B cell (primary cell): ENCODE results near the gene YPEL3. TPM values are rescaled to one million over a fixed set of nuclear protein-coding genes. Genes with fewer than 3 reads are reported as not detected.
A peak's percentile ranks its signal among the peaks of the same experiment; 100 is the strongest.

Experiments used
- ATAC-seq: fragments of 200-7000 bp; cut with Tn5 transposase; one replicate; pipeline ENCODE4 v1.10.0; 2021; ENCODE audit warnings: low read depth, mild to moderate bottlenecking, moderate number of reproducible peaks, moderate library complexity
- CTCF ChIA-PET: fragments of 350-600 bp; sonication (Branson Sonifier 250); formaldehyde crosslinking; loops from one replicate; lab custom pipeline; 2021; ENCODE audit warnings: antibody characterized with exemption, inconsistent platforms; lab: Charles Lee
- POLR2A ChIA-PET: fragments of 350-600 bp; sonication (Branson Sonifier 250); formaldehyde crosslinking; loops from one replicate; lab custom pipeline; 2021; ENCODE audit warnings: antibody characterized with exemption; lab: Charles Lee
- DNase-seq: peaks from one replicate; pipeline ENCODE4 v3.0.0; 2013
- H2AFZ ChIP-seq: 2 replicates; pipeline ENCODE4 v1.6.1; 2012; ENCODE audit warnings: mild to moderate bottlenecking, low read depth, low read length; ENCODE audit not compliant: insufficient read depth, poor library complexity, severe bottlenecking
- H3K27ac ChIP-seq, 2 donors: 1 replicate in 1 of 2; 2 replicates in 1 of 2; pipeline ENCODE4 v1.5.1; 2012 to 2013; ENCODE audit warnings: low read length in 2 of 2, mild to moderate bottlenecking in 2 of 2, moderate library complexity in 1 of 2
- H3K27me3 ChIP-seq, 4 experiments: fragments of 200-600 bp in 1 of 4; sonication (generic) in 1 of 4; replicated peaks in 1 of 4; 1 replicate in 2 of 4; 2 replicates in 2 of 4; pipeline versions ENCODE4 v1.6.1 to v1.7.0; 2013 to 2016; ENCODE audit warnings: low read length in 3 of 4, mild to moderate bottlenecking in 2 of 4, mixed read lengths in 1 of 4, moderate library complexity in 1 of 4; ENCODE audit not compliant: insufficient read depth in 4 of 4, control insufficient read depth in 3 of 4; ENCODE audit errors: control extremely low read depth in 1 of 4
- H3K36me3 ChIP-seq, 2 experiments: replicated peaks in 1 of 2; 1 replicate in 1 of 2; 2 replicates in 1 of 2; pipeline versions ENCODE4 v1.6.1 to v1.7.1; 2013; ENCODE audit warnings: low read length in 1 of 2; ENCODE audit not compliant: insufficient read depth in 2 of 2, control insufficient read depth in 1 of 2; ENCODE audit errors: control extremely low read depth in 1 of 2, extremely low read depth in 1 of 2
- H3K4me1 ChIP-seq, 2 donors: fragments of 200-600 bp in 1 of 2; sonication (generic) in 1 of 2; 1 replicate in 1 of 2; 2 replicates in 1 of 2; pipeline versions ENCODE4 v1.5.1 to v1.6.1; 2013 to 2017; ENCODE audit warnings: low read length in 2 of 2; ENCODE audit not compliant: control insufficient read depth in 2 of 2, insufficient read depth in 2 of 2
- H3K4me2 ChIP-seq: replicated peaks from 2 replicates; pipeline ENCODE3; 2012; ENCODE audit warnings: mild to moderate bottlenecking, low read depth, low read length; ENCODE audit not compliant: poor library complexity, severe bottlenecking
- H3K4me3 ChIP-seq, 5 experiments: fragments of 200-600 bp in 1 of 5; sonication (generic) in 1 of 5; 1 replicate in 3 of 5; 2 replicates in 2 of 5; pipeline versions ENCODE4 v1.5.1 to v1.7.0; 2011 to 2016; ENCODE audit warnings: low read length in 4 of 5, mild to moderate bottlenecking in 4 of 5, low read depth in 2 of 5, control low read depth in 1 of 5, moderate library complexity in 1 of 5; ENCODE audit not compliant: insufficient read depth in 1 of 5; ENCODE audit errors: control extremely low read depth in 1 of 5, extremely low read depth in 1 of 5
- H3K79me2 ChIP-seq: fragments of 200-600 bp; sonication (generic); one replicate; pipeline ENCODE4 v1.6.0; 2016; ENCODE audit warnings: low read length; ENCODE audit not compliant: control insufficient read depth, insufficient read depth
- H3K9ac ChIP-seq: fragments of 200-600 bp; sonication (generic); 2 replicates; pipeline ENCODE4 v1.6.1; 2017; ENCODE audit warnings: mild to moderate bottlenecking, low read length, moderate library complexity
- H3K9me3 ChIP-seq, 3 donors: one replicate each; pipeline versions ENCODE4 v1.6.1 to v1.7.1; 2013; ENCODE audit warnings: low read length in 2 of 3; ENCODE audit not compliant: control insufficient read depth in 2 of 3, insufficient read depth in 1 of 3; ENCODE audit errors: control extremely low read depth in 1 of 3
- H4K20me1 ChIP-seq: 2 replicates; pipeline ENCODE4 v1.6.0; 2012; ENCODE audit warnings: mild to moderate bottlenecking, low read length; ENCODE audit not compliant: insufficient read depth, control insufficient read depth, poor library complexity, severe bottlenecking
- H3K27ac Mint-ChIP-seq: one replicate; pipeline ENCODE4 v1.8.0; 2021; ENCODE audit warnings: mixed read lengths
- H3K27me3 Mint-ChIP-seq: one replicate; pipeline ENCODE4 v1.8.0; 2021; ENCODE audit warnings: mixed read lengths
- H3K4me1 Mint-ChIP-seq: one replicate; pipeline ENCODE4 v1.8.0; 2021; ENCODE audit warnings: mixed read lengths
- H3K4me3 Mint-ChIP-seq: one replicate; pipeline ENCODE4 v1.8.0; 2021; ENCODE audit warnings: mixed read lengths
- H3K9me3 Mint-ChIP-seq: one replicate; pipeline ENCODE4 v1.8.0; 2022; ENCODE audit warnings: mixed read lengths; ENCODE audit not compliant: insufficient read depth
- EZH2 ChIP-seq: IDR thresholded peaks from 2 replicates; pipeline ENCODE4 v1.6.1; 2012; ENCODE audit warnings: borderline replicate concordance, low read depth, mild to moderate bottlenecking, moderate library complexity, low read length; ENCODE audit not compliant: insufficient read depth, poor library complexity, severe bottlenecking
- WGBS: methylation state at CpG from one replicate; pipeline ENCODE4 v1.1.5; 2013; ENCODE audit warnings: missing lambda C conversion rate; ENCODE audit not compliant: insufficient coverage; 5-methylcytosine and 5-hydroxymethylcytosine counted together
- intact Hi-C: fragments of 100-400 bp; cut with micrococcal nuclease; formaldehyde crosslinking; loops from one replicate; pipeline ENCODE4 v1.10.0; 2022
- polyA plus RNA-seq: library from polyadenylated mRNA; depleted of rRNA; stranded (reverse); fragments of >200 nt; gene quantifications from 2 replicates; pipeline ENCODE4 v1.2.3, GENCODE V29; 2012
- total RNA-seq, 2 donors: library from RNA; stranded (reverse); fragments of 120-200 nt in 1 of 2; gene quantifications; 1 replicate in 1 of 2; 2 replicates in 1 of 2; pipeline versions ENCODE4 v1.2.3 to v1.2.4, GENCODE V29; 2013 to 2022
- TF ChIP-seq, protein P1 (sequence below): fragments of 200-600 bp; IDR thresholded peaks from one replicate; pipeline ENCODE4 v1.8.0; 2022; ENCODE audit warnings: antibody characterized with exemption, mild to moderate bottlenecking

The YPEL3 gene
- total and polyA plus RNA-seq, 2 donors (not counting 1 experiment from before 2014, with no cell fraction given) = 314 to 414 TPM

DNA sequence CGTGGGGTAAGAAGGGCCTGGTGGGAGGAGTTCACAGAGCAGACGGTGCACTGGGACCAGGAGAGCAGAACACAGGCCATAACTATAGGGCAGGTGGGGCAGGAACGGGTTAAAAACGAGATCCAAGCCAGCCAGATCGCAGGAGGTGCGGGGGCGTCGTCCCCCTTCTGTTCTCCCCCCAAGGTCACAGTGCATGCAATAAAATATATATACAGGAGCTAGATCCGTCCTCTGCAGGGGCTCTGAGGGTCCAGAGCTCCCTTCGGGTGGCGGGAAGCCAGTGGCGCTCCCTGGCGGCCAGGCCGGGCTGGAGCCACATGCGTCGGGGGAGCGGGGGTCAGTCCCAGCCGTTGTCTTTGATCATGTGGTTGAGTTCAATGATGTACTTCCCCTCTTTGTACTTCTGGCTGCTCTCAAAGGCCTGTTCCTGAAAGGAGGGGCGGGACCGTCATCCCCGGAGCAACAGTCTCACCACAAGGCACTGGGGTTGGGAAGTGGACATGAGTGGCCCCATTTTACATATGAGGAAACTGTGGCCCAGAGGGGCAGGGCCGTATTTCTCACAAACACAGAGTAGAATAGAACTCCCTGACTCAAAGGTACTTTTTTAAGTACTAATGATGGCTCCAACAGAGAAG is 3.5 kb downstream of the YPEL3 start:
- Histone ChIP-seq H3K79me2 (peaks cover 21% of the 10 kb centered on the region), H3K4me3 (peak overlapping the region; percentile 52 to 77 (median 70)), H3K9me3 (peaks cover 0 to 13% (median 11%) of the 10 kb centered on the region in 3 donors), H3K27me3 (no peaks in the 10 kb centered on the region), H3K36me3 (peaks cover 0 to 20% of the 10 kb centered on the region in 2 experiments), H4K20me1 (no peaks in the 10 kb centered on the region), H3K4me2 (peak overlapping the region; percentile 95), H3K4me1 (peaks cover 33 to 63% of the 10 kb centered on the region in 2 donors), H2AFZ (peak overlapping the region; percentile 99), H3K9ac (peak overlapping the region; percentile 71), H3K27ac (peak overlapping the region; percentile 87 to 92)
- Mint-ChIP-seq H3K4me1 (peaks cover 50% of the 10 kb centered on the region), H3K27ac (peak overlapping the region; percentile 98), H3K9me3 (peaks cover 2% of the 10 kb centered on the region), H3K27me3 (no peaks in the 10 kb centered on the region), H3K4me3 (peak overlapping the region; percentile 92)
- CTCF ChIA-PET = interaction anchor here (0.7 to 4.6 kb wide), 29 partner anchors 10 to 566 kb away, joined by 3 to 49 read pairs (median 5); partner anchors contain the start of genes ALDOA, CORO1A, DCTPP1 and FBRS
- no peak for TF ChIP-seq EZH2
- TF ChIP-seq, protein P1, sequence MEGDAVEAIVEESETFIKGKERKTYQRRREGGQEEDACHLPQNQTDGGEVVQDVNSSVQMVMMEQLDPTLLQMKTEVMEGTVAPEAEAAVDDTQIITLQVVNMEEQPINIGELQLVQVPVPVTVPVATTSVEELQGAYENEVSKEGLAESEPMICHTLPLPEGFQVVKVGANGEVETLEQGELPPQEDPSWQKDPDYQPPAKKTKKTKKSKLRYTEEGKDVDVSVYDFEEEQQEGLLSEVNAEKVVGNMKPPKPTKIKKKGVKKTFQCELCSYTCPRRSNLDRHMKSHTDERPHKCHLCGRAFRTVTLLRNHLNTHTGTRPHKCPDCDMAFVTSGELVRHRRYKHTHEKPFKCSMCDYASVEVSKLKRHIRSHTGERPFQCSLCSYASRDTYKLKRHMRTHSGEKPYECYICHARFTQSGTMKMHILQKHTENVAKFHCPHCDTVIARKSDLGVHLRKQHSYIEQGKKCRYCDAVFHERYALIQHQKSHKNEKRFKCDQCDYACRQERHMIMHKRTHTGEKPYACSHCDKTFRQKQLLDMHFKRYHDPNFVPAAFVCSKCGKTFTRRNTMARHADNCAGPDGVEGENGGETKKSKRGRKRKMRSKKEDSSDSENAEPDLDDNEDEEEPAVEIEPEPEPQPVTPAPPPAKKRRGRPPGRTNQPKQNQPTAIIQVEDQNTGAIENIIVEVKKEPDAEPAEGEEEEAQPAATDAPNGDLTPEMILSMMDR = peak; percentile 72
- POLR2A ChIA-PET = interaction anchor here (0.6 to 6.8 kb wide), 15 partner anchors 16 to 1166 kb away, joined by 3 to 97 read pairs (median 5); partner anchors contain the start of genes ALDOA, CORO1A, MAPK3 and PPP4C
- intact Hi-C loops = loop anchor here (1.0 to 10.0 kb wide), 11 partner anchors 17 to 830 kb away; partner anchors contain the start of genes ALDOA, CDIPT, FBRS and FBXL19
- ATAC-seq (peak; percentile 55), DNase-seq (peak; percentile 94)
- WGBS = 0% methylated on average over 10 of the region's 22 CpGs
